NCI-H774 (cell line): ENCODE data around the gene SON.
"Not testable (repeated sequence)": the region's sequence is repeated elsewhere in the genome, so short reads cannot be mapped to it uniquely, and the experiment has no call there.

ENCODE experiments used
- DNase-seq: peaks from one replicate; lab custom pipeline; 2025; lab: John Stamatoyannopoulos, UW

SON gene

DNA sequence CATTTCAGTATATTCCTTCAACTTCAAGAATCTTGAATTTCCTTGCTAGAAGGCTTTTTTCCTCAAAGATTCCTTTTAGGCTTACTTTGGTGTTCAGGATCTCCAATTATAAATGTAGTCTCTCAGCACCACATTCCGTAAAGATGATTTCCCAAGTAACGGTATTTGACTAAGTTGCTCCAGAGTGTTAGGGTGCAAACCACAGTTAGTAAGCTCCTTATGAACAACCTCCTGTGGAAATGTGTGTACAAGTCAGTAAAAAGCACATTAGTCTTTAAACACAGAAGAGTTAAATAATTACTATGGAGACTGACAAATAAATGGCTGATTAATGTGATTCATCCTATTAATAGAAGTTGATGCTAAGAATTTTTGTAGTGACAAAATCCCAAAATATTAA lies 35.4 kb downstream of the SON start:
- no peak for DNase-seq

DNA sequence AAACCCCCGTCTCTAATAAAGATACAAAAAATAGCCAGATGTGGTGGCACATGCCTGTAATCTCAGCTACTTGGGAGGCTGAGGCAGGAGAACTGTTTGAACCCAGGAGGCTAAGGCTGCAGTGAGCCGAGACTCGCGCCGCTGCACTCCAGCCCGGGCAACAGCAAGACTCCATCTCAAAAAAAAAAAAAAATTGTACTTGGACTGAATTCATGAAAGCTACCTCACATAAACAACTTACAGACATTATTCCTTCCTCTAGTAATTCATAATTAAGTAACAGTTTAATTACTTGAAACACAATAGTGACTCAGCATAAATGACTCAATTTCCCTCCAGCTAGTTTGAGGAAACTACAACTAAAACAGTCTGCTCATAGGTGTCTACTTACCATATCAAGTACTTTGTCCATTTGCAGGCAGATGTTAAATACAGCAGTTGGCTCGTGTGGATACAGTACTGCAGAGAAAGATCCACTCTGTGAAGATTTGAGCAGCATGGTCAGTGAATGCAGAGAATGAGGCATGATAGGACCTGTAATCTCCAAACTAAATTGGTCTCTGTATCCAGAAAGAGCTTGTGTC lies 36.2 kb downstream of the SON start:
- no peak for DNase-seq

DNA sequence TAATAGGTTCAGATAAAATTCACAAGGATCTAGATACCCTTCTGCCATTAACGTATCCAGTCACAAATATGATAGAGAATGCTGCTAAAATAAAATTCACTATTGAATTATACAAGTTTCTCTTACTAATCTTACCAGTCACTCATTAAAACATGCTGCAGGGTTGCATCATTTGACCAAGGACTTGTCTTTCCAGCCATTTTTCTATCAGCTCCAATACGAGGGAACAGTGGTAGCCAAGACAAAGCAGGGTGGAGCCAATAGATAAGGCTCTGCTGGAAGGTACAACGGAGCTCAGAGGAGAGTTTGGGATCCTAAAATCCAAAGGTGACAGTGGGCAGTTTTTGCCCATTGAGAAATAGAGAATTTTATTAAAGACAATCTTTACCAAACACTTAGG lies 41.6 kb downstream of the SON start:
- DNase-seq = no peak

DNA sequence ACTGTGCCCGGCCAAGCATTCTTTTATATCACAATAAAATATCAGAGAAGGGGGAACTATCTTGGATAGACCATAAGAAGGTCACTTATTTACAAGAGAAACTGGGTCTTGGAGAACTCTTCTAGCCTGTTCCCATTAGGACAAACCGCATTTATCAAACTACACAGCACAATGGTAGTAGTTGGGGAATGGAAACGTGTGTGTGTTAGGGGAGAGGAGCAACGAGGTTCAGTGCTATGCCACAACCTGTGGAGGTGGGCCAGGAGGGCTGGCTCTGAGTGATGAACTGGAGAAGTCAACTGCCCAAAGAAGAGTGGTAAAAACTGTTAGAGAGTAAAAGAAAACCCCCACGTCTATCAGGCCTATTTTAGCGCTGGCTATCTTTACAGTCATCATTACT lies 44.1 kb downstream of the SON start:
- no peak for DNase-seq

DNA sequence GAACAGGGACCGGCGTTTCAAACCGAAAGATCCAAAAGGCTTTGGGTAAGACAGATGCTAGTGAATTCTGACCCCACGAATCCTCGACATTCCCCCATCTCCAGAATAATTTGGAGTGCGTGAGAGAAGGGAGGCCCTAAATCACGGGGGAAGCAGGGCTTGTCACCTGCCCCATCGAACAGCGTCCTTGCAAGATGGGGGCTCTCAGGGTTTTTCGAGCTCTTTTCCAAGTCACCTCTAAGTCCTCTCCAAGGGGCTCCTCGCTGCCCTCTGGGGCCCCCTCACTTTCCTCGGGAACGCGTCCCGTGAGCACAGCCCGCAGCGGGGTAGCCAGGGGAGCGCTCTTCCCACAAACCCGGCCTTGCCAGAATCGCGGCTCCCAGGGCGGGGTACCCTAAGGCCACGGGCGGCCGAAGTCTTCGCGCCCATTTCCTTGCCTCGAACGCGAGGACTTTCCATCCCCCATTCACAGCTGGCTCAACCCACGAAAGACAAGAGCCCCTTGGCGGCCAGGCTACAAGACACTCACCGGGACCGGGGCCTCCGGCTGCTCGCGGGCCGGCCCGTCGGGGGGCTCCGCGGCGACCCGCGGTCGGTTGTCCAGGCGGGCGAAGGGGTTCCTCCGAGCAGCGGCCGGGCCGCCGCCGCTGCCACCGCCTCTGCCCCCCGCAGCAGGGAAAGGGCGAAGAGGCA lies 45.1 kb downstream of the SON start:
- no peak for DNase-seq

DNA sequence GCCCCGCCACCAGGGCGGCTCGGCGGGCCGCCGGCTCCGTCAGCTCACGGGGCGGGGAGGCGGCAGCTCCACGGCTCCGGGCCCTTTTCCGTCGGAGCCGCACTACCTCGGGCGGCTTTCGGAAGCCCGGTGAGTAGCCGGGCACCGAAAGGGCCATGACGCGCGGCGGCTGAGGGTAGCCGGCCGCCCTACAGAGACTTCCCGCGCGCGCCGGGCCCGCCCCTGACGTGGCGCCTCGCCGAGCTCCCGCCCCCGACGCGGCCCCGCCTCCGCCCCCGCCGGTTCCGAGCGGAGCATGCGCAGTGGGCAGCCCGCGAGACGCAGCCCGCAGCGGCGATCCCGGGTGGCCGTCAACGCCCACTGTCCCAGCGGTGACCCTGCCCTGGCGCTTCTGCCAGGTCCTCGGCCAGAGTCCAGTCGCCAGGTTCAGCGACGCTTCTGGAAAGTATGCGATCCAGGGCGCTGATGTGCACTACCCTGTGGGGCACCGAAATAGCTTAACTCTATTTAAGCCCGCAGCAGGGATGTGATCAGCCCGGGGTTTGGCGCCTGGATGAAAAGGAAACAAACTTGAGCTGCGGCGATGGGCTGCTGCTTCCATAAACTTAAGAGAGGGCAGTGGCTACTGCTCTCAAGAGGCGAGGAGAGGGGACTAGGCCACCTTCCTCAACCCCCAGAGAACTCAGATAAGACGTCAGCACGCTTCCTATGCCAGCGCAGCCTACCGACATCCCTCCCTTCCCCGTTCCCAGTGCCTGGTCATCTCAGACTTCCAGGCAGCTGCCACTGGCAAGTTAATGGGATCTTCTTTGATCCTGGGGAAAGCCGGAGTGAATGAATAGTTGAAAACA lies 45.9 kb downstream of the SON start, which contains the start of gene DONSON:
Gene DONSON (minus strand): TSS at position 200 of the 851 bp plus-strand sequence. CDS start 43 bp downstream, at position 157.
- peak; percentile 84 for DNase-seq

DNA sequence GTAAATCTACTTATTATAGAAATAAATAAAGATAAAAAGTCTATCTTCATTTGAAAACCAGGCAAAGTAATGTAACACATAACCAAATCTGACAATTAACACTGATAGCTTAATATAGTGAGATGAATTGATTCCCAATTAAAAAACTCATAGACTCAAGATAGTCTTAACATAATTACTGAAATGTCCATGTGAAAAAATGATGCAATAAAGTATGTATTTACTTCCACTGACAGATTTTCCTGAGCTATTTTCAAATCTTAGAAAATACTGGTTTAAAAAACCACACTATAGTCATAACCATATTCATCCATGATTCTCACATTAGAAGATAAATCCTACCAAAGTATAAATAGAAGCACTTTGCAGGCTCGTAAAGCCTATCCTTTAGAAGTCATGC lies 55.2 kb downstream of the SON start:
- no peak for DNase-seq

DNA sequence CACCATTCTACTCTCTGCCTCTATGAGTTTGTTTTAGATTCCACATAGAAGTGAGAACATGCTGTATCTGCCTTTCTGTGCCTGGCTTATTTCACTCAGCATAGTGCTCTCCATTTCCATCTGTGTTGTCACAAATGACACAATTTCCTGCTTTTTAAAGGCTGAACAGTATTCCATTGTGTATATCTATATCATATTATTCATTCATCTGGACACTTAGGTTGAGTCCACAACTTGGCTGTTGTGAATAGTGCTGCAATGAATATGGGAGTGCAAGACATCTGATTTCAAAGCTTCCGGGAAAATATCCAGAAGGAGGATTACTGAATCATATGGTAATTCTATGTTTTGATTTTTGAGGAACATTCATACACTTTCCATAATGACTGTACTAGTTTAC lies 65.7 kb downstream of the SON start:
- DNase-seq = no peak

DNA sequence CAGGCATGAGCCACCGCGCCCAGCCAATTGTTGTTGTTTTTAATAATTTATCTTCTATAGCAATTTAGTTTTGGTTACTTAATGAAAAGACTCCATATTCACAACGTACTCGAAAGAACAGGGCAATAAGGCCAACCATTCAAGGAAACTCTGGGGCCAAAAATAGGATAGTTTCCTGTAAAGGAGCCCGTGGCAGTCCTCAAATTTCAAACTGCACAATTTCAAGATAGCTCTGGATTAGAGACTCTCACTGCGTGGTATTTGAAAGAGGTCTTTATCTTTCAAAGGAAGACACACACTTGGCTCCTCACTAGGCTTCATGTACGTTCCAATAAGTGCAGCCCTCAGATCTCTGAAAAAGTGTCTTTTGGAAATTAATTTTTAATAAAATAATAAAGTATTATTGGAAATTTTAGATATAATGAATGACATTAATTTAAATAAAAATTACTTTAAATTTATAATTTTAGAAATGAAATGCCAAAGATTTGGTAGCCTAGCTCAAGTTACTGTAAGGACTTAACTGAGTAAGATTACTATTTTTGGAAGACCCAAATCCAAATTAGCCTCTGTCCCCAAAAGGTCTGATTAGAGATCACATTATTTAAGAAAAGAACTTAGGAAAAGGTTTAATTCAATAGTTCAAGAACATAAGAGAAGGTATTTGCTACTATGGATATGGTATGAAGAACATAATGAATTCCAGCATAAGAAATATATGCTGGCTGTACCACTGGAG lies 68.3 kb downstream of the SON start:
- DNase-seq = no peak

DNA sequence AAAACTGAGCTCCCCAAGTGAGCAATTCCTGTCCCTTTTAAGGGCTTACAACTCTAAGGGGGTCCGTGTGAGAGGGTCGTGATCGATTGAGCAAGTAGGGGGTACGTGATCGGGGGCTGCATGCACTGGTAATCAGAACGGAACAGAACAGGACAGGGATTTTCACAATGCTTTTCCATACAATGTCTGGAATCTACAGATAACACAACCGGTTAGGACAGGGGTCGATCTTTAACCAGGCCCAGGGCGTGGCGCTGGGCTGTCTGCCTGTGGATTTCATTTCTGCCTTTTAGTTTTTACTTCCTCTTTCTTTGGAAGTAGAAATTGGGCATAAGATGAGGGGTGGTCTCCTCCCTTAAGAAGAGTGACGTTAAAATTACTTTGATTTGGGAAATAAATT lies 74.7 kb downstream of the SON start:
- not testable (repeated sequence) for DNase-seq

DNA sequence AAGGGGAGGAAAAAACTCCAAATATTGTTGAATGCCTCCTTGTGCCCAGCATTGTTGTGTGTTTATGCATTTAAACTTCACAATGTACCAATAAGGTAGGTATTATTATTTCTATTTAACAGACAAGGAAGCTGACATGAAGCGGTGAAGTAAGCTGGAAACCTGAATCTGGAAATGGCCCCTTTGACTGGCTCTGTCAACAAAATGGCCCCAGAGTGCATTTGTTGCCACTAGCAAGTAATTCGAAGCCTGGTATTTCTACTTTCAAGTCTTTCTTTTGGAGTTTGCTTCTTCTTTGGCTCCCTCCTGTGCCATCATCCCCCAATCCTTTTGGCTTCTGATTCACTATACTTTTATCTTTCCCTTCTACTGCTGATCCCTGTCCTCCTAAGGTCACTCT lies 75.6 kb downstream of the SON start:
- DNase-seq = no peak

DNA sequence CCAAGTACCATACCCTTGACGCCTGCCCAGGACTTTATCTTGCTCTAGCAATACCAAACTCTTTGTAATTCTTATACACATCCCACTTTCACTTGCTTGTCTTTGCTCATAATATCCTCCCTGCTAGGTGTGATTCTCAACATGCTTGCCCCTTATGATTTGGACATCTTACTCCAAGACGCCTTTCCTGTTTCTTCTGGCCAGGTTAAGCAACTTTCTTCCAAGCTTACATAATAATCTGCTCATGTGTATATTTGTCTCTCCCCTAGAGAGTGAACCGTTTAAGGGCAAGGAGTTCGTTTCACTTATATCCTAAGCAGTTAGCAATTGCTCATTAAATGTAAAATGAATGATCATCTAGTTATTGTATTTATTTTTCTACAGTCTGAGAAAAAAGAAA lies 76.9 kb downstream of the SON start:
- no peak for DNase-seq

DNA sequence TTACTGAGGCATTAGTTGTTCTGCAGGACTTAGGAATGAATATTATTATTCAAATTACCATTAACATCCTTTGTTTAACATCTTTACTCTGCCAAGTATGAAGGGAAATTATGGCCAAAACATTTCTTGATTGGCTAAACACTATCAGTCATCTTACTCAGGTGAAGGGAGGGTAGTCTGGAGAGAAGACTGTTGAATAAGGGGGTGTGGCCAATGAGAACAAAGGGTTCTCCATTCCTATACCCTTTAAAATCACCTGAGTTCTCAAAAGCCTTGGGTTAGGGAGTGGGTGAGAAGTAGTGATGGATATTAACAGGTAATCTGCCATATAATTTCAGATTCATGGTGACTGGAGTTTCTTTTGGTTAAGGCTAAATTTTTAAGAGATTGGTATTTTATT lies 79.4 kb downstream of the SON start:
- DNase-seq = no peak

DNA sequence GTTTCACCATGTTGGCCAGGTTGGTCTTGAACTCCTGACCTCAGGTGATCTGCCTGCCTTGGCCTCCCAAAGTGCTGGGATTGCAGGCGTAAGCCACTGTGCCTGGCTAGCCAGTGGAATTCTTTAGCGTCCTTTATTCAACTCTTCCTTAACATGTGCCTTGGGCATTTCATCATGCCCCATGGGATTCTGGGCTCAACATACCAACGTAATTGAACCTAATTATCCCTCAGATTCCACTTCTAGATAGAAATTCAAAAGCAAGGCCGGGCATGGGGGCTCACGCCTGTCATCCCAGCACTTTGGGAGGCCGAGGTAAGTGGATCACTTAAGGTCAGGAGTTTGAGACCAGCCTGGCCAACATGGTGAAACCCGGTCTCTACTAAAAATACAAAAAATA lies 83.3 kb downstream of the SON start:
- not testable (repeated sequence) for DNase-seq
